NCI-H446 treated with DMSO at 0.1 percent for 48 hours (cell line): ENCODE measurements around the gene STRIT1.
"Not testable (repeated sequence)": the region's sequence is repeated elsewhere in the genome, so short reads cannot be mapped to it uniquely, and the experiment has no call there.

Source experiments
- DNase-seq: peaks from one replicate; lab custom pipeline; 2025; lab: John Stamatoyannopoulos, UW

STRIT1 gene

DNA sequence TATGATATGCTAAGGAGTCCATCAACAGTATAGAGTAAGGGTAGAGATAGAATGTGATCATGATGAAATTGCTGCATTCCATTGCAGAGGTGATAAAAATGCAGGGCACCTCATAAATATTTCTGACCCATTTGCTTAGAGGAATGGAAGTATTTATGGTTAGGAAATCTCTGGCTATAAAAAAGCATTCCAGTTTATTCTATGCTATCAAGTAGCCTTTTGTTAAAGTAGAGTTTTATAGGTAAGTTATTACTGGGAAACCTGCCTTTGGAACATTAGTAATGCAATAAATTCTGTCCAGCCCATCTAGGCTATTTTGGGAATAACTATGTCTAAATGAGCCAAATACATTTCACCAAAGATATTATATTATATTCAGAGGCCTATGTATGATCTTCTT, 19.8 kb upstream of the STRIT1 start:
- DNase-seq = no peak

DNA sequence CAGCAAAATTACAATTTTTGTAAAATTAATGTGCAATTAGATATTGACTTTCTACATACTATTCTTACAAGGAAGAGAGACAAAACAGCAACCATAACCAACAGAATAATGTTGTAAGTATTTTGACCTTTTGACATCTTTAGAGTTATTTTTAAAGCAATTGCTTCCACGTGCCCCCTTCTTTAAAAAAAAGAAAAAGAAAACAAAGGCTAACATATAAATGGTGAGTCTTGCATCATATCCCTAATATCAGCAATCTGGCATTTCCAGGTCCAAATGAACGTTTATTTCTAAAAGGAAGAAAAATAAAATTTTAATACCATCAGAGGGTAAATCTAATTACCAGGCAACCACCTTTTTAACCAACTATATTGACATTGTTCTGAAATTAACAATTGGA, 19.3 kb upstream of the STRIT1 start:
- DNase-seq = no peak

DNA sequence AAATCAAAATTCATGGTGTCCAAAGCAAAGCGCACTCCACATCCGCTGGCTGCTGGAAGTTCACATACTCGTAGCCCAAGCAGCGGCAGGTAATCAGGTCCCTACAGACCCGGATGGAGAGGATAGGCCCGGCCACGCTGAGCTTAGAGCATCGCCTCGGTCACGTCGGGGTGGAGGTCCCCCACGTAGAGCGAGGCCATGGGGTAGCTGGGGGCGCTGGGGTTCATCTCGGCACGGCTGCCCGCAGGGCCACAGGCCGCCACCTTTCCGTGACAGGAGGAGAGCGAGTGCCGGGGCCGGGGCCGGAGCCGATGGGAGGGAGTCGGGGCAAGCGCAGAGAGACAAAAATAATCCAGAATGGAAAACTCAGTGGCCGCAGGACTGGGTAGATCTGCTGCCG, 16.1 kb upstream of the STRIT1 start:
- DNase-seq = no peak

- DNase-seq = no peak
These were observed 15.3 kb upstream of the STRIT1 start for GRCh38 chr3:155308831-155309230.

- DNase-seq = no peak
These were observed 13.7 kb upstream of the STRIT1 start for GRCh38 chr3:155307183-155307582.

DNA sequence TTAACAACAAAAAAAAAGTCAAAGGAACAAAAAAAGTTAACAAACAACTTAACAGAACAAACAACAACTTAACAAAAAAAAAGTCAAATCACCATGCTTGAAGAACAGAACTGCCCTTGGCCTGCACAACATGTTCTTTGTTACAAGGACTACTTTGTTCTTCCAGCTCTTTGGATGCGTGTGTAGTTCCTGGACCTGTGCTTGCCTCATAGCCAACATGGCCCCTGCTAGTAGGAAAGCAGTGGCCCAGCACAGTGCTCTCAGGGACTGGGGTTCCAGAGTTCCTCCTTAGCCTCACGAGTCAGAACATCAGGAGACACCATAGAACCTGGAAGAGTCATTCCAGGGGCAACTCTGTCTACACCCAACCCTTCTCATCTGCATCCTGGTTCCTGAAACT, 10.9 kb upstream of the STRIT1 start:
- DNase-seq = no peak

- no peak for DNase-seq
These were observed 10.1 kb upstream of the STRIT1 start for GRCh38 chr3:155303540-155304097.

DNA sequence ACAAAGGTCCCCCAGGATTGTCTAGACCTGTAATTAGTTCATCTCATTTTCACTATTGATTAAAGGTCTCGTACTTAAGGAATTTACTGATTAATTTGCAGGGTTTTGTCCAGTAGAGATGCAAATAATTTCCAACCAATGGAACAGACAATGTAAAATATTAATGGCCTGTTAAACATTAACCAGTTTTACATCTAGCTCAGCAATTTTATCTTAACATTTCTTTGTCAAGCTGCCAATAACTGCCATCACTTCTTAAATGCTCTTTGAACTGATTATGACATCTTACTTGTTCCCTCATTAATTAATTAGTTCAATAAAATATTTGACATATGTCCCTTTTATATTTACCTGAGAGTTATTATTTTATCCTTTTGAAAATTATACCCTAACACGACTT, 9.4 kb upstream of the STRIT1 start:
- DNase-seq = no peak

DNA sequence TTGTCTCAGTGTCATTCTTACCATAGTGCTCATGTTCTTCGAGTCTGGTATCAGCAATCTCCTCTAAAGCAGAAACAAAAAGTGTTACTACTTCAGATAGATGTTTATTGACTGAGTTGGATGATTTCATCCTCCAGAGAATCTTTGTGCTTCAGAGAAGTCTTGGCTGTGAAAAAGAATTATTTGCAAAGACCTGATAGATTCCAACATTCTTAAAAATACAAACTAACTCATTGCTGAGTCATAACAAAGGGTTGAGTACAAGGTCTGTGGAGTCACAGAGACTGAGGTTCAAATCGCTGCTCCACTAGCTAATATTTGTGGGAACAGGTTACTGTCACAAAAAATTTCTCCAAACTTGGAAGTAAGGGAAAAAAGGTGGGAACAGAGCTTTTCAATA, 9.0 kb upstream of the STRIT1 start:
- no peak for DNase-seq

GRCh38 chr3:155297100-155297499, 3.6 kb upstream of the STRIT1 start:
- DNase-seq = no peak

DNA sequence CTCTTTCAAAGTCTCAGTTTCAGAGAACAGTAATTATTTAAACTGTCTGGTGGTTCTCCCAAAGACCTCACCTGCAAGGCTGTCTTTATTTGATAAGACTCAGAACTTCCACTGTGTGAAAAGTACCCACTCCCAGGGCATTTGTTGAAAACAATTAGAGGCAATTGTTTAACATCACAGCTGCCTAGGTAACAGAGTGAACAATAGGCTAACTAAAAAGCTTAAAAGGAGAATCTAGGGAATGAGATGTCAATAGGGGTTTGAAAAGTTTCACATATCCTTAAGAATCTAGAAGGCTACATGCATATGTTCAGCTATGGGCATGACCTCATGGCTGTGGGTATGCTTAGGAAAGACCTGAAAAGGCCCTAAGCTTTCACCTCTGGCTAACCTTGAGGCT, 2.9 kb upstream of the STRIT1 start:
- DNase-seq = no peak

- DNase-seq = no peak
These were observed 790 bp downstream of the STRIT1 start for GRCh38 chr3:155292693-155293092.

- no peak for DNase-seq
These were observed 1.4 kb downstream of the STRIT1 start for GRCh38 chr3:155292133-155292532.

DNA sequence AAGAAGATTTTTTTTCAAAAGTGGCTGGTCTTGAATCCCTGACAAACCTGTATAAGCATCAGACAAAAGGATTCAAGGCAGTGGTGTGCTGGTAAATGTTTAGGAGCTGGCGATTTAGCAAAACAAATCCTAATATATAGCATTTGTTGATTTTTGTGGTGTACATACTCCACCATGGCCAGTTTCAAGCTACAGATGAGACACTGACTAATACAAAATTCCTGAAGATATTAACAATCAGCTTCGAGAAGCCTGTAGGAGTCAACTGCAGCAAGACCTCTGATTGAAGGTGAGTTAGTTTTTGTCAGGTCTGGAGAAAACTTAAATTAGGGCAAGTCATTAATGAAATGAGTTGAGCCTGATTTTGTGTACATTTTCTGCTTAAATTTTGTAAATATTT, 6.7 kb downstream of the STRIT1 start:
- DNase-seq = no peak

- DNase-seq = no peak
These were observed 7.5 kb downstream of the STRIT1 start for GRCh38 chr3:155285936-155286335.

DNA sequence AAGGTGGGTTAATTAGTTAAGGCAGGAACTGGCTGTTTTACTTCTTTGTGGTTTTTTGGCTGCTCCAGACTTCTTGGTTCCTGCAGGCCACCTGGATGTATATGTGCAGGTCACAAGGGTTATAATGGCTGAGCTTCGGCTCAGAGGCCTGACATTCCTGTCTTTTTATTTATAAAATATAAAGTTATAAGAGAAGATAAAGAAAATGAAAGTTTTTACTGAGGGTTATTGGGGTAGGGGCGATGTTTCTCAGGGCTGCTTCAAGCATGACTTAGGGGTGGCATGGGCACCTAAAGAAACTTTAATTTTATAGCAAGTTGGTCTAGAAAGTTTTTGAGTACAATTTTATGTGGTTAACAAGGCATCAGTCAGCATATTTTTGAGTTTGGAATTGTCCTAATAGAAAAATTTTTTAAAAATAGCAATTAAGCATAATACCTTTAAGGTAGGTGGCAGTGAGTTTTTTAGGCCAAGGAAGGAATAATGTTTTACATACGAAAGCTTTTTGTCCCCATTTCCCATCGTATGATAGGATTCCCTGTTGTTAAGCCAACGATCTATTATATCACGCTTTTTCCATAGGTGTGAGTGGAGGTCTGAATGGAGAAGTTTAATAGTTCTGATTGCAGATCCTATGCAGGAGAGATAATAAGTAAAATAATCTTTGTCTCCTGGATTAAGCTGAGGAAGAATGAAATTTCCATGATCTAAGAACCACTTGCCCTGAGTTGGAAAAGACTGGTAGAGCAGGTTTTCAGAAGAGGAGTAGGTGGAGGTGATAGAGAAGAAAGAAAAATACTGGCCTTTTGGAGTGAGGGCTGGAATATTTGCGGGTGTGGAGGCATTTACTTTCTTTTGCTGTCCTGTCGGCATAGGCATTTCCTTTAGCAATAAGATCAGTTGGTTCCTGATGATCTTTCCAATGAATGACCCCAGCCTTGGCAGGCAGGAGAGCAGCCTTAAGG, 10.1 kb downstream of the STRIT1 start:
- no peak for DNase-seq

GRCh38 chr3:155282385-155283091, 10.9 kb downstream of the STRIT1 start:
- DNase-seq = no peak

GRCh38 chr3:155281912-155282311, 11.6 kb downstream of the STRIT1 start:
- DNase-seq = no peak

- not testable (repeated sequence) for DNase-seq
These were observed 17.4 kb downstream of the STRIT1 start for GRCh38 chr3:155276089-155276488.

- not testable (repeated sequence) for DNase-seq
These were observed 18.2 kb downstream of the STRIT1 start for GRCh38 chr3:155275159-155275754.

DNA sequence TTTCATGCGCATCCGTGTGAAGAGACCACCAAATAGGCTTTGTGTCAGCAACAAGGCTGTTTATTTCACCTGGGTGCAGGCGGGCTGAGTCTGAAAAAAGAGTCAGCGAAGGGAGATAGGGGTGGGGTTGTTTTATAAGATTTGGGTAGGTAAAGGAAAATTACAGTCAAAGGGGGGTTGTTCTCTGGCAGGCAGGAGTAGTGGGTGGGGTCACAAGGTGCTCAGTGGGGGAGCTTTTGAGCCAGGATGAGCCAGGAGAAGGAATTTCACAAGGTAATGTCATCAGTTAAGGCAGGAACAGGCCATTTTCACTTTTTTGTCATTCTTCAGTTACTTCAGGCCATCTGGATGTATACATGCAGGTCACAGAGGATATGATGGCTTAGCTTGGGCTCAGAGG, 19.0 kb downstream of the STRIT1 start:
- DNase-seq = not testable (repeated sequence)

- DNase-seq = no peak
These were observed 22.2 kb downstream of the STRIT1 start for GRCh38 chr3:155271343-155271613.
